Fibroblast of pulmonary artery (primary cell): ENCODE results near the gene THOC5.
A peak's percentile ranks its signal among the peaks of the same experiment; 100 is the strongest.

Experiments
- DNase-seq: peaks from one replicate; pipeline ENCODE4 v3.0.0-alpha.2; 2010; ENCODE audit warnings: low read depth
- H3K4me3 ChIP-seq: replicated peaks from 2 replicates; pipeline ENCODE4 v1.5.1; 2011; ENCODE audit warnings: low read depth, mild to moderate bottlenecking, control low read depth, low read length, moderate library complexity
- CTCF ChIP-seq: IDR thresholded peaks from 2 replicates; pipeline ENCODE4 v1.5.1; 2011; ENCODE audit warnings: mild to moderate bottlenecking, control low read depth, low read length, inconsistent platforms; ENCODE audit errors: missing control alignments

Gene THOC5

GRCh38 chr22:29530716-29531115, 22.8 kb downstream of the THOC5 start:
- TF ChIP-seq CTCF, result no peak
- no peak for DNase-seq
- H3K4me3 ChIP-seq, result no peak overlapping the region

GRCh38 chr22:29528144-29528543, 25.4 kb downstream of the THOC5 start:
- no peak for TF ChIP-seq CTCF
- H3K4me3 ChIP-seq, result no peak overlapping the region
- no peak for DNase-seq

GRCh38 chr22:29524442-29525191, 28.9 kb downstream of the THOC5 start:
- TF ChIP-seq CTCF, result peak; percentile 38
- peak; percentile 35 for DNase-seq
- no peak overlapping the region for H3K4me3 ChIP-seq

- no peak for DNase-seq
- TF ChIP-seq CTCF, result no peak
- H3K4me3 ChIP-seq, result no peak overlapping the region
These were observed 29.8 kb downstream of the THOC5 start for GRCh38 chr22:29523761-29524160.

GRCh38 chr22:29521526-29521925, 32.0 kb downstream of the THOC5 start:
- no peak overlapping the region for H3K4me3 ChIP-seq
- TF ChIP-seq CTCF, result no peak
- no peak for DNase-seq

- peak; percentile 87 for DNase-seq
These were observed 32.7 kb downstream of the THOC5 start for GRCh38 chr22:29520851-29521250.

More at GRCh38 chr22:29520851-29521250, 32.7 kb downstream of the THOC5 start:
- TF ChIP-seq CTCF, result no peak
- H3K4me3 ChIP-seq, result no peak overlapping the region
